Calu3 (cell line): ENCODE measurements around the gene TRMT2B. TPM values are rescaled to one million over a fixed set of nuclear protein-coding genes. Genes with fewer than 3 reads are reported as not detected.
"Not testable (repeated sequence)": the region's sequence is repeated elsewhere in the genome, so short reads cannot be mapped to it uniquely, and the experiment has no call there.

Experiments used
- BruUV-seq: library from RNA; stranded (reverse); fragments of 400-500 nt; replicated peaks from 2 replicates; lab custom pipeline; 2021; lab: Mats Ljungman, UMichigan
- CTCF ChIA-PET: fragments of 300-600 bp; sonication (Branson Sonifier 250); formaldehyde crosslinking; loops from one replicate; lab custom pipeline; 2022; ENCODE audit warnings: antibody characterized with exemption; lab: Charles Lee
- DNase-seq: peaks from one replicate; pipeline ENCODE4 v3.0.0; 2022
- H3K27ac Mint-ChIP-seq: one replicate; pipeline ENCODE4 v1.8.0; 2022; ENCODE audit warnings: mixed read lengths; ENCODE audit not compliant: unreplicated experiment
- H3K27me3 Mint-ChIP-seq: one replicate; pipeline ENCODE4 v1.8.0; 2022; ENCODE audit warnings: mixed read lengths; ENCODE audit not compliant: unreplicated experiment
- H3K36me3 Mint-ChIP-seq: one replicate; pipeline ENCODE4 v1.8.0; 2022; ENCODE audit warnings: mild to moderate bottlenecking, moderate library complexity, mixed read lengths; ENCODE audit not compliant: insufficient read depth, unreplicated experiment
- H3K4me1 Mint-ChIP-seq: one replicate; pipeline ENCODE4 v1.8.0; 2022; ENCODE audit warnings: mild to moderate bottlenecking, low read depth, mixed read lengths; ENCODE audit not compliant: unreplicated experiment
- H3K4me3 Mint-ChIP-seq: one replicate; pipeline ENCODE4 v1.8.0; 2022; ENCODE audit warnings: mild to moderate bottlenecking, low read depth, moderate library complexity, mixed read lengths; ENCODE audit not compliant: unreplicated experiment
- H3K9me3 Mint-ChIP-seq: one replicate; pipeline ENCODE4 v1.8.0; 2022; ENCODE audit warnings: low read depth, mixed read lengths; ENCODE audit not compliant: unreplicated experiment
- intact Hi-C: fragments of 100-400 bp; cut with micrococcal nuclease; formaldehyde crosslinking; loops from one replicate; pipeline ENCODE4 v1.10.0; 2022; ENCODE audit not compliant: unreplicated experiment
- total RNA-seq: library from RNA; stranded (reverse); gene quantifications from 2 replicates; pipeline ENCODE4 v1.2.3, GENCODE V29; 2022
- TF ChIP-seq, protein P1 (sequence below): fragments of 200-600 bp; IDR thresholded peaks from one replicate; pipeline ENCODE4 v1.8.0; 2022; ENCODE audit warnings: antibody characterized with exemption; ENCODE audit not compliant: unreplicated experiment

Gene TRMT2B
- total RNA-seq, 1 experiment from 2014 or later, result 18.5 TPM

DNA sequence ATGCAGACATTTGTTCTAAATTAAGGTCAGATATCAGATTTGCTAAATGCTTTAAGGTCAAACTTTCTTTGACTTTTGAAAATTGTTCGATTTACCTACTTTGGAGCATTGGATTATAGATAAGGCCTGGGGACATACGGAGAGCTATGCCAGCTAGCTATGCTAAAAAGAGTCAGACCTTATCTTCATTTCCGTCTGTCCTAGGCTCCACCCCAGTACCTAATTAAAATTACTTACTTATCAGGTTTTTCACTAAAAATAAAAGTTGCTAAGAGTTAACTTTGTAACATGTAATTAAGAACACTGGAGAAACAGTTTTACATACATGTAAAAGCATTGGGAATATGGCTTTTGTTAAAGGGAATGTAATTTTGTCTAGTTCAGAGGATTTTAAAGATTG, 19.7 kb upstream of the TRMT2B start:
- CTCF ChIA-PET, result no interaction called here
- BruUV-seq, result no TSS peak
- Mint-ChIP-seq H3K4me3 (no peak overlapping the region), H3K27me3 (no peaks in the 10 kb centered on the region), H3K36me3 (no peaks in the 10 kb centered on the region), H3K4me1 (no peaks in the 10 kb centered on the region), H3K9me3 (no peaks in the 10 kb centered on the region), H3K27ac (no peak overlapping the region)
- intact Hi-C loops, result no loop called here
- no peak for DNase-seq
- TF ChIP-seq, protein P1, sequence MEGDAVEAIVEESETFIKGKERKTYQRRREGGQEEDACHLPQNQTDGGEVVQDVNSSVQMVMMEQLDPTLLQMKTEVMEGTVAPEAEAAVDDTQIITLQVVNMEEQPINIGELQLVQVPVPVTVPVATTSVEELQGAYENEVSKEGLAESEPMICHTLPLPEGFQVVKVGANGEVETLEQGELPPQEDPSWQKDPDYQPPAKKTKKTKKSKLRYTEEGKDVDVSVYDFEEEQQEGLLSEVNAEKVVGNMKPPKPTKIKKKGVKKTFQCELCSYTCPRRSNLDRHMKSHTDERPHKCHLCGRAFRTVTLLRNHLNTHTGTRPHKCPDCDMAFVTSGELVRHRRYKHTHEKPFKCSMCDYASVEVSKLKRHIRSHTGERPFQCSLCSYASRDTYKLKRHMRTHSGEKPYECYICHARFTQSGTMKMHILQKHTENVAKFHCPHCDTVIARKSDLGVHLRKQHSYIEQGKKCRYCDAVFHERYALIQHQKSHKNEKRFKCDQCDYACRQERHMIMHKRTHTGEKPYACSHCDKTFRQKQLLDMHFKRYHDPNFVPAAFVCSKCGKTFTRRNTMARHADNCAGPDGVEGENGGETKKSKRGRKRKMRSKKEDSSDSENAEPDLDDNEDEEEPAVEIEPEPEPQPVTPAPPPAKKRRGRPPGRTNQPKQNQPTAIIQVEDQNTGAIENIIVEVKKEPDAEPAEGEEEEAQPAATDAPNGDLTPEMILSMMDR, result no peak

DNA sequence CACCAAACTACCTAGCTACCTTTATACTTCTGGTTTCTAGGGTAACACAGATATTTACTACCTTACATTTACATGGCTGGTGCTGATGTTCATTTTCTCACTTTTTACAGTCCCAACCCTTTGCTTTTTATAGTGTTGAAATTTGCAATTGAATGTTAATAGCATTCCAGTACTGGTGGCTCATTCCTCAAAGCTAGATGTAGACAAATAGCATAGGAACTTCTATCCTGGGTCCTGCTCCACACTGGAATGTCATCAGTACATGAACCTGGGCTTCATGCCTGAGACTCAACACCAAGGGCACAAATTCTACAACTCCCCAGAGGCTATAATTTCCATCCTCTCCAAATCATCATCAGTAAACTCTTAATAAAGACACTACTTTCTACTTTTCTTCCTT, 10.3 kb upstream of the TRMT2B start:
- Mint-ChIP-seq H3K4me3 (no peak overlapping the region), H3K27me3 (no peaks in the 10 kb centered on the region), H3K36me3 (no peaks in the 10 kb centered on the region), H3K4me1 (peaks cover 3% of the 10 kb centered on the region), H3K9me3 (no peaks in the 10 kb centered on the region), H3K27ac (no peak overlapping the region)
- TF ChIP-seq, protein P1, result no peak
- DNase-seq, result no peak
- intact Hi-C loops, result no loop called here
- no TSS peak for BruUV-seq
- CTCF ChIA-PET, result no interaction called here

DNA sequence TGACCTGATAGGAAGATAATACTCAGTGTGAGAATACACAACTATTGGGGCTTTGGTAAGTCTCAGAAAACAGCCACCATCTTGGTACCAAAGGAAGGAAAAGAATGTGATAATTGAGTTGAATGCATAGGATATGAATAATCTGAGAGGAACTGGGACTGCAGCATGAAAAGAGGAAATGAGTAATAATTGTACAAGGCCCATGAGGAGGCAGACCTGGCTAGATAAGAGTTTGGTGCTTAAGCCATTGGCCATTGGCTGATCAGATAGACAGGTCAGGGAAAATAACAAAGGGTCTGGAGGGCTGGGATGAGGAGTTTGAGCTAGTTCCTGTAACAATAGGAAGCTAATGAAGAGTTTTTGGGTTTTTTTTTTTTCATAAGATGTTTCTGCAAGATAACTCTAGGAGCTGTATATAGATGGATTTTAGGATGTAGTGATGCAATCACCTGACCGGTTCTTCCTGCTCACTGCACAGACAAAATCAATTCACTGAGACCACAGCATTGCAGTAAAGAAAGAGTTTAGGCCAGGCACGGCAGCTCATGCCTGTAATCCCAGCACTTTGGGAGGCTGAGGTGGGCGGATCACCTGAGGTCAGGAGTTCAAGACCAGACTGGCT, 5.3 kb upstream of the TRMT2B start:
- H3K9me3 Mint-ChIP-seq, result peaks cover 4% of the 10 kb centered on the region
- H3K4me3 Mint-ChIP-seq, result no peak overlapping the region
- intact Hi-C loops, result no loop called here
- H3K36me3 Mint-ChIP-seq, result peaks cover under 1% of the 10 kb centered on the region
- CTCF ChIA-PET, result no interaction called here
- peak overlapping the region; percentile 24 for H3K27ac Mint-ChIP-seq
- TF ChIP-seq, protein P1, result no peak
- no peak for DNase-seq
- peaks cover 12% of the 10 kb centered on the region for H3K4me1 Mint-ChIP-seq
- H3K27me3 Mint-ChIP-seq, result no peaks in the 10 kb centered on the region
- no TSS peak for BruUV-seq

DNA sequence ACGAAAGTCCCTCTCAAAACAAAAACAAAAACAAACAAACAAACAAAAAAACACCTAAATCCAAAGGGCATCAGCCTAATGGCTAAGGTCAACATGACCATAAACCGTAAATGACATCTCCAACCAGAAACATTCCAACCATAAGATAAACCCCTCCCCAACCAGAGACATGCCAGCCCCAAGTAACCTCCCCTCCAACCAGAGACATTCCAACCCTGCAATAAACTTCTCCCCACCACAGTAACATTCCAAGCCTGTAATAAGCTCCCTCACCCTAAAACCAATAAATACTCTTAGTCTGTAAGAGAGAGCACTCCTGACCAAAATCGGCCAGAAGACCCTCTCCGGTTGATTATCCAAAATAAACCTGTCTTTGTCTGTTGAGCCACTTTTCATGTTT, 4.6 kb upstream of the TRMT2B start:
- H3K27me3 Mint-ChIP-seq, H3K36me3 Mint-ChIP-seq, BruUV-seq, H3K9me3 Mint-ChIP-seq, intact Hi-C loops, DNase-seq, H3K4me3 Mint-ChIP-seq, CTCF ChIA-PET: not testable (repeated sequence)
- peak overlapping the region; percentile 24 for H3K27ac Mint-ChIP-seq
- H3K4me1 Mint-ChIP-seq, result peaks cover 12% of the 10 kb centered on the region

DNA sequence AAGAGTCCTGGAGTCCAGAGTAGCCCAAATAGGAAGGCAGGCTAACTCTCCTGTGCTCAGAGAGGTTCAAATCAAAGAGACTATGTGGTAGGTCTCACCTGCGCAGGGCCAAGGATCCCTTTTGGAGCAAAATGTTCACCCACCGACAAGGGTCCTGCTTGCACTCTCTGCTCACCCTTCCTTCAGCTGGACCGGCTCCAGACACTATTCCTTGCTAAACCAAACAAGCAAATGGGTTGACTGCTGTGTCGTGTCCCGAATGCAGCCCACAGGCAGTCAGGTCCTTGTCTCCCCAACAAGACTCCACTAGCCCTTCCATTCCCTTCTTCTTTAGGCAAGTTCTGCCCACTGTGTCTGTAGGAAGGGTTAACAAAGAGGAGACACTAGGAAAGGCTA, 760 bp downstream of the TRMT2B start:
- CTCF ChIA-PET, result no interaction called here
- Mint-ChIP-seq H3K4me1 (no peaks in the 10 kb centered on the region), H3K27ac (peak overlapping the region; percentile 91), H3K27me3 (no peaks in the 10 kb centered on the region), H3K4me3 (peak overlapping the region; percentile 93), H3K36me3 (peaks cover 18% of the 10 kb centered on the region), H3K9me3 (no peaks in the 10 kb centered on the region)
- TF ChIP-seq, protein P1, result no peak
- intact Hi-C loops, result no loop called here
- DNase-seq, result no peak
- BruUV-seq, result no TSS peak
